AG04450 (cell line): Measurements from ENCODE around the gene ZNF773. TPM values are rescaled to one million over a fixed set of nuclear protein-coding genes. Genes with fewer than 3 reads are reported as not detected.
A peak's percentile ranks its signal among the peaks of the same experiment; 100 is the strongest.
"Not testable (repeated sequence)": the region's sequence is repeated elsewhere in the genome, so short reads cannot be mapped to it uniquely, and the experiment has no call there.

ENCODE experiments used
- CTCF ChIA-PET: fragments of 300-600, 350-600 bp; formaldehyde crosslinking; extraction: SDS; loops from one replicate; lab custom pipeline; 2022; ENCODE audit warnings: antibody characterized with exemption, inconsistent platforms; lab: Charles Lee
- POLR2A ChIA-PET: fragments of 350-600 bp; formaldehyde crosslinking; extraction: SDS; loops from one replicate; lab custom pipeline; 2021; ENCODE audit warnings: antibody characterized with exemption, inconsistent platforms; lab: Yijun Ruan, JAX
- DNase-seq: peaks from one replicate; pipeline ENCODE4 v3.0.0-alpha.2; 2011; ENCODE audit warnings: low read depth, low spot score
- H3K27ac ChIP-seq: one replicate; pipeline ENCODE4 v1.5.1; 2012; ENCODE audit warnings: low read depth, low read length, control low read depth
- H3K27me3 ChIP-seq: one replicate; pipeline ENCODE4 v1.6.0; 2012; ENCODE audit warnings: low read length; ENCODE audit not compliant: control insufficient read depth, insufficient read depth
- H3K4me3 ChIP-seq: 2 replicates; pipeline ENCODE4 v1.5.1; 2011; ENCODE audit warnings: mild to moderate bottlenecking, low read depth, low read length, control low read depth
- H3K9me3 ChIP-seq: 2 replicates; pipeline ENCODE4 v1.5.1; 2012; ENCODE audit warnings: low read length; ENCODE audit not compliant: control insufficient read depth, insufficient read depth
- CTCF ChIP-seq: IDR thresholded peaks from 2 replicates; pipeline ENCODE4 v1.5.1; 2011; ENCODE audit warnings: low read depth, low read length, control low read depth, inconsistent platforms
- polyA plus RNA-seq: library from polyadenylated mRNA; depleted of rRNA; stranded (reverse); fragments of >200 nt; gene quantifications from 2 replicates; pipeline ENCODE4 v1.2.3, GENCODE V29; 2011

Gene ZNF773
- polyA plus RNA-seq, 1 experiment: 11.0 TPM

- CTCF ChIA-PET: no interaction called here
These were observed 11.7 kb downstream of the ZNF773 start for GRCh38 chr19:57511484-57511883.

GRCh38 chr19:57512845-57513244 is 13.1 kb downstream of the ZNF773 start:
- ChIA-PET CTCF (no interaction called here), POLR2A (no interaction called here)
- peaks cover 34% of the 10 kb centered on the region for H3K9me3 ChIP-seq
- H3K27ac ChIP-seq: no peak overlapping the region
- no peaks in the 10 kb centered on the region for H3K27me3 ChIP-seq
- TF ChIP-seq CTCF: no peak
- DNase-seq: no peak
- no peak overlapping the region for H3K4me3 ChIP-seq

More at GRCh38 chr19:57511484-57511883, 11.7 kb downstream of the ZNF773 start:
- POLR2A ChIA-PET: no interaction called here
- no peak overlapping the region for H3K4me3 ChIP-seq
- peaks cover 36% of the 10 kb centered on the region for H3K9me3 ChIP-seq
- no peak for DNase-seq
- no peak overlapping the region for H3K27ac ChIP-seq
- TF ChIP-seq CTCF: no peak
- H3K27me3 ChIP-seq: no peaks in the 10 kb centered on the region

GRCh38 chr19:57515255-57515654 is 15.5 kb downstream of the ZNF773 start:
- Histone ChIP-seq H3K9me3 (peaks cover 25% of the 10 kb centered on the region), H3K27ac (no peak overlapping the region), H3K27me3 (no peaks in the 10 kb centered on the region), H3K4me3 (no peak overlapping the region)
- no peak for DNase-seq
- ChIA-PET CTCF (no interaction called here), POLR2A (no interaction called here)
- TF ChIP-seq CTCF: no peak

GRCh38 chr19:57518021-57518420 is 18.3 kb downstream of the ZNF773 start:
- CTCF ChIA-PET: not testable (repeated sequence)

GRCh38 chr19:57527136-57527881 is 27.6 kb downstream of the ZNF773 start, which contains the start of gene ZNF549:
TSS of gene ZNF549 (plus strand) at chr19:57527356. CDS start at chr19:57527574, 218 bp downstream.
- peak; percentile 77 for DNase-seq
- no peaks in the 10 kb centered on the region for H3K27me3 ChIP-seq
- CTCF ChIA-PET: no interaction called here
- peaks cover 6% of the 10 kb centered on the region for H3K9me3 ChIP-seq
- H3K27ac ChIP-seq: peak within 1 kb of the TSS; percentile 66
- peak within 1 kb of the TSS; percentile 94 for H3K4me3 ChIP-seq
- POLR2A ChIA-PET: interaction anchor here (0.7 kb wide), 1 partner anchor 277 kb away, joined by 3 read pairs; no protein-coding TSS in a partner anchor
- TF ChIP-seq CTCF: no peak

More at GRCh38 chr19:57518021-57518420, 18.3 kb downstream of the ZNF773 start:
- H3K4me3 ChIP-seq, DNase-seq, H3K27me3 ChIP-seq, POLR2A ChIA-PET, H3K27ac ChIP-seq: not testable (repeated sequence)
- peaks cover 12% of the 10 kb centered on the region for H3K9me3 ChIP-seq
